ENCODE data around the gene CTNND1. TPM values are rescaled to one million over a fixed set of nuclear protein-coding genes. Genes with fewer than 3 reads are reported as not detected.

Gene CTNND1
- total and polyA plus RNA-seq, 9 of the 15 experiments (the other 6 are each of a cell fraction or from before 2014, with no cell fraction given), result 11.1 to 74.0 (median 43.3) TPM

GRCh38 chr11:57741132-57742086, 20.2 kb upstream of the CTNND1 start, which contains the start of gene SELENOH (continued):
- peak; percentile 99 for TF ChIP-seq ZBTB40 (IDR thresholded peaks at IDR 0.05)
- no peak; the same call in 1 of the 2 replicates for TF ChIP-seq ZBTB40 (CRISPR knock-in tag; IDR thresholded peaks at IDR 0.05)
- no peak for TF ChIP-seq DDX20 (tag; IDR thresholded peaks at IDR 0.05; ENCODE audit: low read depth)
- TF ChIP-seq POLR2B (IDR thresholded peaks at IDR 0.05; ENCODE audit: low read depth, partially characterized antibody), result peak; percentile 90
- peak; percentile 96 for TF ChIP-seq SUPT5H (IDR thresholded peaks at IDR 0.05)
- peak; percentile 90 for TF ChIP-seq RAD51 (IDR thresholded peaks at IDR 0.05; ENCODE audit: borderline replicate concordance, low read depth)
- TF ChIP-seq SMAD1 (IDR thresholded peaks at IDR 0.05; ENCODE audit: low read depth, low read length, partially characterized antibody), result peak; percentile 82
- peak; percentile 90 for TF ChIP-seq ETV1 (tag; conservative IDR thresholded peaks at IDR 0.05; ENCODE audit: low read depth)
- TF ChIP-seq ZNF398 (CRISPR knock-in tag; IDR thresholded peaks at IDR 0.05), result no peak
- TF ChIP-seq ARID3B (CRISPR knock-in tag; IDR thresholded peaks at IDR 0.05; ENCODE audit: borderline replicate concordance), result no peak
- no peak for TF ChIP-seq RBM39 (optimal IDR thresholded peaks at IDR 0.05; ENCODE audit: low read depth, low read length)
- peak; percentile 90 for TF ChIP-seq BHLHE40 (IDR thresholded peaks at IDR 0.05; ENCODE audit: low read length)
- no peak for TF ChIP-seq SIRT6 (IDR thresholded peaks at IDR 0.05; ENCODE audit: low read depth, low read length)
- peak in 1 of 2 experiments; percentile 46; a peak in 3 of 4 replicates for TF ChIP-seq RAD21 (CRISPR knock-in tag; conservative IDR thresholded peaks at IDR 0.05 in 1 of 2, IDR thresholded peaks at IDR 0.05 in 1 of 2)

All from K562 (cell line).